ENCODE measurements around the gene PROKR2. TPM values are rescaled to one million over a fixed set of nuclear protein-coding genes. Genes with fewer than 3 reads are reported as not detected.

PROKR2 gene
- total RNA-seq, 1 donor from 2014 or later = not detected

GRCh38 chr20:5279661-5280060 lies 37.1 kb downstream of the PROKR2 start:
- Histone ChIP-seq H3K36me3 (no peaks in the 10 kb centered on the region), H3K27ac (no peak overlapping the region), H3K4me1 (no peaks in the 10 kb centered on the region), H3K27me3 (no peaks in the 10 kb centered on the region), H3K9me3 (no peaks in the 10 kb centered on the region), H3K4me3 (no peak overlapping the region)
- DNase-seq (ENCODE audit: low spot score in 2 of 2) = no peak
- no peak for TF ChIP-seq CTCF (IDR thresholded peaks at IDR 0.05)
- intact Hi-C loops (cut with DNase I) = no loop called here

DNA sequence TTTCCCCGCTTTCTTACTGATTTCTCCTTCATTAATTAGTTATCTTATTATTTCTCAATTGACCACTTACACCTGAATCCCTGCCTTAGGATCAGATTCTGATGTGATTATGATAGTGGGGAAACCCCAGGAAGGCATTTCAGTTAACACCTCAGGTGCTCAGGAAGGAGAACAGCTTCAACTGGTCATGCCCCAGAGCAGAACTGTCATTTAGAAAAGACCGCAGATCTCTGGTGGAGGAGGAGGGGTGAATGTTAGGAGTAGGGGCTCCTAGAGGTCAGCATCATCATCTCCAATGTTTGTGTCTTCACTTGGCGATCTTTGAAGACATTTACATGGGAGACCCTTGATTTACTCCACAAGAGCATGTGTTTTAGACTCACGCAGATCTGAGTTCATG lies 44.5 kb downstream of the PROKR2 start:
- intact Hi-C loops (cut with DNase I) = no loop called here

GRCh38 chr20:5270603-5271002 lies 46.2 kb downstream of the PROKR2 start:
- intact Hi-C loops (cut with DNase I) = no loop called here
- Histone ChIP-seq H3K4me3 (no peak overlapping the region), H3K27ac (no peak overlapping the region), H3K4me1 (no peaks in the 10 kb centered on the region), H3K36me3 (no peaks in the 10 kb centered on the region), H3K9me3 (no peaks in the 10 kb centered on the region), H3K27me3 (no peaks in the 10 kb centered on the region)
- TF ChIP-seq CTCF (IDR thresholded peaks at IDR 0.05) = no peak
- DNase-seq (ENCODE audit: low spot score in 2 of 2) = no peak

More for the DNA sequence above, 44.5 kb downstream of the PROKR2 start:
- no peaks in the 10 kb centered on the region for H3K36me3 ChIP-seq
- no peaks in the 10 kb centered on the region for H3K4me1 ChIP-seq
- H3K27me3 ChIP-seq = no peaks in the 10 kb centered on the region
- H3K9me3 ChIP-seq = no peaks in the 10 kb centered on the region
- TF ChIP-seq CTCF (IDR thresholded peaks at IDR 0.05) = no peak
- H3K27ac ChIP-seq = no peak overlapping the region
- no peak overlapping the region for H3K4me3 ChIP-seq
- no peak for DNase-seq (ENCODE audit: low spot score in 2 of 2)

GRCh38 chr20:5268449-5268848 lies 48.3 kb downstream of the PROKR2 start:
- intact Hi-C loops (cut with DNase I) = no loop called here
- no peak overlapping the region for H3K4me3 ChIP-seq
- no peaks in the 10 kb centered on the region for H3K27me3 ChIP-seq
- DNase-seq (ENCODE audit: low spot score in 2 of 2) = no peak
- H3K4me1 ChIP-seq = no peaks in the 10 kb centered on the region
- H3K36me3 ChIP-seq = no peaks in the 10 kb centered on the region
- H3K27ac ChIP-seq = no peak overlapping the region
- H3K9me3 ChIP-seq = no peaks in the 10 kb centered on the region
- no peak for TF ChIP-seq CTCF (IDR thresholded peaks at IDR 0.05)

DNA sequence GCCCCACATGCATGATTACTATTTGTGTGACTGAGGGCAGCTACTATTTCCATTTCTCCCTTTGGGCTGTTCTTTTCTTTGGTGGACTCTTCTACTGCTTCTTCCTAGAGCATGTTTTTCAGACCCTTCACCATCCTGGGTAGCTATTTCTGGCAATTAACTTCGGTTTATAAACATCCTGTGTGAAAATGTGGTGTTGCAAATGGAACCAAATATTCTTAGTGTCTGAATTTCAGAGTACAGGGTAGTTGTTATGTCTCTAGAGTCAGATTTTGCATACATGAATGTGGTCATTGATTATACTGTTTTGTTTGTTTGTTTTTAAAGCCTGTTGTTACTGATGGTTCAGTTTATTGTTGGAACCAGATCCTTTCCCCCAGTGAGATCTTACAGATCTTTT lies 49.7 kb downstream of the PROKR2 start:
- H3K9me3 ChIP-seq = no peaks in the 10 kb centered on the region
- H3K4me1 ChIP-seq = no peaks in the 10 kb centered on the region
- no peak overlapping the region for H3K4me3 ChIP-seq
- TF ChIP-seq CTCF (IDR thresholded peaks at IDR 0.05) = no peak
- H3K36me3 ChIP-seq = no peaks in the 10 kb centered on the region
- H3K27ac ChIP-seq = no peak overlapping the region
- intact Hi-C loops (cut with DNase I) = no loop called here
- DNase-seq (ENCODE audit: low spot score in 2 of 2) = no peak
- H3K27me3 ChIP-seq = no peaks in the 10 kb centered on the region

Other genes with a start within 250 kb of the PROKR2 start
- 114 TPM for gene TMEM230, start 203.9 kb downstream of the PROKR2 start, total RNA-seq
- gene PCNA, start 197.0 kb downstream of the PROKR2 start, total RNA-seq = 52.5 TPM
- 41.4 TPM for gene CDS2, start 189.9 kb downstream of the PROKR2 start, total RNA-seq

Data from ascending aorta (tissue), 2 donors.